HepG2 (cell line): ENCODE measurements around the gene GP2. TPM values are rescaled to one million over a fixed set of nuclear protein-coding genes. Genes with fewer than 3 reads are reported as not detected.

Experiments
- ATF2 ChIP-seq: sonication (generic); formaldehyde crosslinking; IDR thresholded peaks from 2 replicates; pipeline ENCODE4 v1.4.0; 2020; ENCODE audit warnings: missing genetic modification reagents
- BCLAF1 ChIP-seq: fragments of 450-650 bp; IDR thresholded peaks from 2 replicates; pipeline ENCODE4 v1.6.1; 2017; ENCODE audit warnings: mild to moderate bottlenecking
- DZIP1 ChIP-seq: sonication (generic); formaldehyde crosslinking; IDR thresholded peaks from 2 replicates; pipeline ENCODE4 v1.5.0; 2020; ENCODE audit warnings: mild to moderate bottlenecking, missing genetic modification reagents
- ELF4 ChIP-seq: sonication (generic); formaldehyde crosslinking; IDR thresholded peaks from 2 replicates; pipeline ENCODE4 v1.5.0; 2020; ENCODE audit warnings: missing genetic modification reagents, mild to moderate bottlenecking, moderate library complexity, borderline replicate concordance
- HIVEP1 ChIP-seq: sonication (generic); formaldehyde crosslinking; IDR thresholded peaks from 2 replicates; pipeline ENCODE4 v1.4.0; 2020; ENCODE audit warnings: mild to moderate bottlenecking, missing genetic modification reagents
- HNF4A ChIP-seq: sonication (generic); formaldehyde crosslinking; IDR thresholded peaks from 2 replicates; pipeline ENCODE4 v1.4.0; 2020; ENCODE audit warnings: missing genetic modification reagents
- MAZ ChIP-seq, 2 experiments: sonication (generic) in 1 of 2; formaldehyde crosslinking in 1 of 2; IDR thresholded peaks; 2 replicates each; pipeline versions ENCODE4 v1.5.0 to v1.6.1; 2012 to 2020; ENCODE audit warnings: low read depth in 2 of 2, mild to moderate bottlenecking in 2 of 2, borderline replicate concordance in 1 of 2, improper control_type of control experiment in 1 of 2, low read length in 1 of 2, missing genetic modification reagents in 1 of 2, moderate library complexity in 1 of 2
- MED1 ChIP-seq: sonication (generic); formaldehyde crosslinking; IDR thresholded peaks from 2 replicates; pipeline ENCODE4 v1.4.0; 2020; ENCODE audit warnings: missing genetic modification reagents
- NFE2L2 ChIP-seq: fragments of 150-350 bp; IDR thresholded peaks from 2 replicates; pipeline ENCODE4 v1.6.1; 2014; ENCODE audit warnings: low read length
- PAWR ChIP-seq: sonication (generic); formaldehyde crosslinking; IDR thresholded peaks from 2 replicates; pipeline ENCODE4 v1.4.0; 2020; ENCODE audit warnings: missing genetic modification reagents, mild to moderate bottlenecking, borderline replicate concordance
- SMAD1 ChIP-seq: sonication (generic); formaldehyde crosslinking; IDR thresholded peaks from 2 replicates; pipeline ENCODE4 v1.4.0; 2020; ENCODE audit warnings: missing genetic modification reagents, low read depth, mild to moderate bottlenecking, borderline replicate concordance
- SNAI1 ChIP-seq: sonication (generic); formaldehyde crosslinking; IDR thresholded peaks from 2 replicates; pipeline ENCODE4 v1.5.0; 2020; ENCODE audit warnings: mild to moderate bottlenecking, missing genetic modification reagents, borderline replicate concordance
- STAT5B ChIP-seq: sonication (generic); formaldehyde crosslinking; IDR thresholded peaks from 2 replicates; pipeline ENCODE4 v1.4.0; 2020; ENCODE audit warnings: missing genetic modification reagents
- TBL1XR1 ChIP-seq: fragments of 150-350 bp; IDR thresholded peaks from 2 replicates; pipeline ENCODE4 v1.6.1; 2014; ENCODE audit warnings: borderline replicate concordance, low read length; ENCODE audit not compliant: partially characterized antibody
- USF2 ChIP-seq, 2 experiments: sonication (generic) in 1 of 2; formaldehyde crosslinking in 1 of 2; IDR thresholded peaks; 2 replicates each; pipeline versions ENCODE4 v1.5.1 to v1.6.1; 2011 to 2020; ENCODE audit warnings: borderline replicate concordance in 1 of 2, low read depth in 1 of 2, low read length in 1 of 2, mild to moderate bottlenecking in 1 of 2, missing genetic modification reagents in 1 of 2, moderate library complexity in 1 of 2
- ZNF235 ChIP-seq: sonication (generic); formaldehyde crosslinking; IDR thresholded peaks from 2 replicates; pipeline ENCODE4 v1.8.1; 2023; ENCODE audit warnings: mild to moderate bottlenecking, missing genetic modification reagents, borderline replicate concordance
- ZNF564 ChIP-seq: sonication (generic); formaldehyde crosslinking; IDR thresholded peaks from 2 replicates; pipeline ENCODE4 v1.8.1; 2023; ENCODE audit warnings: mild to moderate bottlenecking, missing genetic modification reagents
- ZNF619 ChIP-seq: sonication (generic); formaldehyde crosslinking; IDR thresholded peaks from 2 replicates; pipeline ENCODE4 v1.4.0; 2020; ENCODE audit warnings: mild to moderate bottlenecking, missing genetic modification reagents
- polyA plus RNA-seq, 8 experiments: library from polyadenylated mRNA; depleted of rRNA in 3 of 8; stranded (reverse) in 7 of 8; unstranded in 1 of 8; fragments of >200 nt; fragmentation: Illumina TruSeq in 4 of 8; extraction: Trizol in 4 of 8; gene quantifications; 2 replicates each; pipeline versions ENCODE4 v1.2.1 to v1.2.3, GENCODE V29; 2011 to 2016; ENCODE audit warnings: low read depth in 4 of 8, missing spikeins in 1 of 8, mixed read lengths in 1 of 8; ENCODE audit not compliant: insufficient read depth in 1 of 8
- total RNA-seq, 5 experiments: library from RNA; depleted of rRNA; stranded (reverse); fragments of >200 nt; fragmentation: Illumina TruSeq; extraction: Trizol; gene quantifications; 2 replicates each; pipeline ENCODE4 v1.2.3, GENCODE V29; 2016; ENCODE audit warnings: low read depth in 1 of 5

GP2 gene
- total and polyA plus RNA-seq, 2 of the 13 experiments (the other 11 are each of a cell fraction or from before 2014, with no cell fraction given), result 0.15 to 0.69 TPM

- TF ChIP-seq TBL1XR1, result no peak
- TF ChIP-seq ZNF235 (CRISPR knock-in tag), result no peak
- no peak for TF ChIP-seq ZNF619 (CRISPR knock-in tag)
- no peak for TF ChIP-seq ELF4 (CRISPR knock-in tag)
- no peak for TF ChIP-seq STAT5B (CRISPR knock-in tag)
- TF ChIP-seq USF2 (IDR thresholded peaks at IDR 0.05; ENCODE audit: low read depth, low read length), result no peak
- no peak for TF ChIP-seq USF2 (CRISPR knock-in tag; IDR thresholded peaks at IDR 0.05; ENCODE audit: borderline replicate concordance)
- no peak for TF ChIP-seq NFE2L2
- no peak for TF ChIP-seq PAWR (CRISPR knock-in tag)
- no peak for TF ChIP-seq DZIP1 (CRISPR knock-in tag)
- no peak for TF ChIP-seq ZNF564 (CRISPR knock-in tag)
- TF ChIP-seq SNAI1, result no peak
- TF ChIP-seq MAZ (IDR thresholded peaks at IDR 0.05; ENCODE audit: borderline replicate concordance, low read depth, low read length), result no peak
- 0 out of 2 replicates have a peak, but pooled peaks have one; percentile 27 for TF ChIP-seq MAZ (CRISPR knock-in tag; IDR thresholded peaks at IDR 0.05; ENCODE audit: low read depth)
- peak; percentile 78 for TF ChIP-seq HNF4A (CRISPR knock-in tag)
- TF ChIP-seq SMAD1 (CRISPR knock-in tag), result no peak
- no peak for TF ChIP-seq BCLAF1
- no peak for TF ChIP-seq HIVEP1 (CRISPR knock-in tag)
- TF ChIP-seq ATF2 (CRISPR knock-in tag), result no peak
- TF ChIP-seq MED1 (CRISPR knock-in tag), result no peak
Measured at GRCh38 chr16:20327444-20328041, at the start of gene GP2 (continued).
